DND-41 (cell line): ENCODE results near the gene THSD7B.

Experiments
- CTCF ChIP-seq: IDR thresholded peaks from 2 replicates; pipeline ENCODE4 v1.5.1; 2012; ENCODE audit warnings: borderline replicate concordance, low read length, moderate library complexity, mild to moderate bottlenecking; ENCODE audit not compliant: poor library complexity, severe bottlenecking; ENCODE audit errors: extremely low read depth
- EZH2 ChIP-seq: IDR thresholded peaks from 3 replicates; pipeline ENCODE4 v1.6.1; 2012; ENCODE audit warnings: borderline replicate concordance, low read depth, mild to moderate bottlenecking, moderate library complexity, low read length, inconsistent platforms; ENCODE audit not compliant: severe bottlenecking

GRCh38 chr2:137250401-137250800, 485.1 kb downstream of the THSD7B start:
- TF ChIP-seq CTCF (no peak), EZH2 (no peak)
